Activated naive CD4-positive, alpha-beta T cell treated with anti-CD3 and anti-CD28 coated beads for 36 hours (primary cell): ENCODE data around the gene SETD7. TPM values are rescaled to one million over a fixed set of nuclear protein-coding genes. Genes with fewer than 3 reads are reported as not detected.

Experiments
- CTCF ChIA-PET: fragments of 350-600 bp; sonication (Branson Sonifier 250); formaldehyde crosslinking; loops from one replicate; lab custom pipeline; 2021; ENCODE audit warnings: antibody characterized with exemption; lab: Charles Lee
- DNase-seq: peaks from one replicate; pipeline ENCODE4 v3.0.0-alpha.2; 2020
- H3K27ac Mint-ChIP-seq: one replicate; pipeline ENCODE4 v1.8.0; 2021; ENCODE audit warnings: mild to moderate bottlenecking, mixed read lengths
- H3K27me3 Mint-ChIP-seq: one replicate; pipeline ENCODE4 v1.8.0; 2021; ENCODE audit warnings: low read depth, mixed read lengths
- H3K36me3 Mint-ChIP-seq: one replicate; pipeline ENCODE4 v1.8.0; 2021; ENCODE audit warnings: low read depth, mixed read lengths
- H3K4me1 Mint-ChIP-seq: one replicate; pipeline ENCODE4 v1.8.0; 2021; ENCODE audit warnings: low read depth, mixed read lengths
- H3K4me3 Mint-ChIP-seq: one replicate; pipeline ENCODE4 v1.8.0; 2021; ENCODE audit warnings: mild to moderate bottlenecking, moderate library complexity, mixed read lengths
- H3K9me3 Mint-ChIP-seq: one replicate; pipeline ENCODE4 v1.8.0; 2021; ENCODE audit warnings: mixed read lengths
- intact Hi-C: fragments of 100-400 bp; cut with micrococcal nuclease; formaldehyde crosslinking; loops from one replicate; pipeline ENCODE4 v1.15.1; 2023
- total RNA-seq, 2 experiments: library from RNA; stranded (reverse); gene quantifications; one replicate each; pipeline ENCODE4 v1.2.3, GENCODE V29; 2021

Gene SETD7
- total RNA-seq, 2 experiments from 2014 or later: 12.4 to 12.5 TPM

DNA sequence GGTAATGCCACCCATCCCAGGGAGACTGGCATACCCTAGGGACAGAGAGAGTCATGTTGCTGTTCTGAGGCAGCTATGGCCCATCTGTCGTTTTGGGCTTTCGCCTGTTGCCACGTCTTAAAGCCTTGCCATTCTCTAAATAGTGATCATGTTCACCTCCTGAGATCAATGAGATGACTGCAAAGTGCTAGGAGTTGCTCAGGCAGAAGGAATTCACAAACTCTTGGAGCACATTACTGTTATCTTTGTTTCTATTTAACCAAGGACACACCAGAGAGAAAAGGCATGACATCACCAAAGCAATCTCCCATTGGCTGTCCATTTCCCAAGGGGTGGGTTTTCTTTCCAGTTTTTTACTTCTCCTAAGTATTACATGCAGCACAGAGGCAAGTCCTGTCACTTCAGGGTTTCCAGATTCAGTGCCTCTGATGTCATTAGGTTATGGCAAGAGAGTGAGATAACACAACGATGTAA is 37.1 kb upstream of the SETD7 start:
- Mint-ChIP-seq H3K4me1 (no peaks in the 10 kb centered on the region), H3K4me3 (no peak overlapping the region), H3K27me3 (peaks cover 2% of the 10 kb centered on the region), H3K27ac (no peak overlapping the region), H3K36me3 (no peaks in the 10 kb centered on the region), H3K9me3 (peaks cover 4% of the 10 kb centered on the region)
- DNase-seq: no peak
- intact Hi-C loops: no loop called here
- CTCF ChIA-PET: interaction anchor here (2.5 kb wide), 1 partner anchor 11 kb away, joined by 7 read pairs; no protein-coding TSS in a partner anchor

- Mint-ChIP-seq H3K27ac (no peak overlapping the region), H3K27me3 (no peaks in the 10 kb centered on the region), H3K9me3 (peaks cover 4% of the 10 kb centered on the region), H3K4me1 (no peaks in the 10 kb centered on the region), H3K4me3 (no peak overlapping the region), H3K36me3 (no peaks in the 10 kb centered on the region)
- CTCF ChIA-PET: no interaction called here
- no peak for DNase-seq
- intact Hi-C loops: no loop called here
Measured at GRCh38 chr4:139589336-139590018, 33.5 kb upstream of the SETD7 start.

DNA sequence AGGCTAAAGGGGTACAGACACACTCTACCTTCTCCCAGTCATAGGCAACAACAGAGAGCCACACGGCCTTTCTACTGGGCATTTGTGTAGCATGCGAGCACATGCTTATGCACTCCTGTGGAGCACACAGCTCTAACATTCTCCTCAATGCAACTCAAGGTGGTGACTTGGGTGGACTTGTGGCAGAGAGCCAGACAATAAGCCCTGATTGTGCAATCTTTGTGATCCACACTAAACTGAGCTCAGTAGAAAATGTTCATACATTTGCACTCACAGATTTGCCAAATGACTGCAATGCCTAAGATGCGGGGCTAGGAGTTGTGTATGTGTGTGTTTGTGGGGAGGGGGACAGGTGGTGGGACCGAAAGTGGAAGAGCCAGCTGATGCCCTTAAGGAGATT is 31.4 kb upstream of the SETD7 start:
- H3K9me3 Mint-ChIP-seq: peaks cover 4% of the 10 kb centered on the region
- no peaks in the 10 kb centered on the region for H3K4me1 Mint-ChIP-seq
- H3K27ac Mint-ChIP-seq: no peak overlapping the region
- intact Hi-C loops: no loop called here
- no peaks in the 10 kb centered on the region for H3K36me3 Mint-ChIP-seq
- CTCF ChIA-PET: interaction anchor here (1.1 kb wide), 1 partner anchor 16 kb away, joined by 3 read pairs; no protein-coding TSS in a partner anchor
- no peaks in the 10 kb centered on the region for H3K27me3 Mint-ChIP-seq
- DNase-seq: no peak
- no peak overlapping the region for H3K4me3 Mint-ChIP-seq

DNA sequence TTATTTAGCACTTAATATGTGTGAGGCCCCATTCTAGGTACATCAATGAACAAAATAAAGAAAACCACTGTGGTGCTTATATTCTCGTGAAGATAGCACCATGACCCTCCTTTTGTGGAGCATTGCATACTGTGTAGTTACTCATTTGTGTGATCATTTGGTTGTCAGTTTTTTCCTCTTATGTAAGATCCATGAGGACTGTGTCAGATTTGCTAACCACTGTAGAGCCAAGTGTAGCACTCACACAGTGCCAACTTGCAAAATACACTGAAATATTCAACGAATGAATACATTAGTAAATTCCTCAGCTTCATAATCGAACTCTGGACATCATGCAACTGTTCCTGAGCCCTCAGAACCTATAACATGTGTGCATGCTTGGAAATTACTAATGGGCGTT is 29.5 kb upstream of the SETD7 start:
- H3K27me3 Mint-ChIP-seq: peaks cover under 1% of the 10 kb centered on the region
- no peak for DNase-seq
- H3K9me3 Mint-ChIP-seq: peaks cover 4% of the 10 kb centered on the region
- CTCF ChIA-PET: no interaction called here
- no peaks in the 10 kb centered on the region for H3K4me1 Mint-ChIP-seq
- no peaks in the 10 kb centered on the region for H3K36me3 Mint-ChIP-seq
- H3K4me3 Mint-ChIP-seq: no peak overlapping the region
- H3K27ac Mint-ChIP-seq: no peak overlapping the region
- intact Hi-C loops: no loop called here

GRCh38 chr4:139584784-139585183 is 28.8 kb upstream of the SETD7 start:
- Mint-ChIP-seq H3K4me1 (no peaks in the 10 kb centered on the region), H3K27me3 (peaks cover 2% of the 10 kb centered on the region), H3K9me3 (peaks cover 4% of the 10 kb centered on the region), H3K36me3 (no peaks in the 10 kb centered on the region), H3K4me3 (no peak overlapping the region), H3K27ac (no peak overlapping the region)
- CTCF ChIA-PET: interaction anchor here (0.7 kb wide), 1 partner anchor 60 kb away, joined by 3 read pairs; no protein-coding TSS in a partner anchor
- intact Hi-C loops: no loop called here
- DNase-seq: no peak

DNA sequence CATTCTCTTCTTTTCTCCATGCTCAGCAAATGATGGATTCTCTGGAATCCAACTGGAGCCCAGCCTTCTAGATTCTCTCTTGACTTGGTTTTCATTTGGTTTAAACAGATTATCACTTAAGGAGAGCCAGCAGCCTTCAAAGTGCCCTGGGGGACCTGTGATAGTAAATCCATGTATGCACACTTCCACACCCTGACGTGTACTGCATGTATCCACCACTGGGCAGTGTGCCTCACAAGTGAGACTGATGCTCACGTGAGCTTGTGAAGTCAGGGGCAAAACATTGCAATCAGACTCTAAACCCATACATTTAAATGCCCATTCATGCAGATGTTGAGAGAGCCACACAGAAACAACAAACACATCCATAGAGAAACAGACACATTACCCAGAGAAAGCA is 28.0 kb upstream of the SETD7 start:
- no peak for DNase-seq
- peaks cover 2% of the 10 kb centered on the region for H3K27me3 Mint-ChIP-seq
- no peak overlapping the region for H3K4me3 Mint-ChIP-seq
- H3K4me1 Mint-ChIP-seq: no peaks in the 10 kb centered on the region
- intact Hi-C loops: no loop called here
- peaks cover 3% of the 10 kb centered on the region for H3K9me3 Mint-ChIP-seq
- CTCF ChIA-PET: interaction anchor here (1.3 kb wide), 1 partner anchor 20 kb away, joined by 3 read pairs; no protein-coding TSS in a partner anchor
- no peak overlapping the region for H3K27ac Mint-ChIP-seq
- H3K36me3 Mint-ChIP-seq: no peaks in the 10 kb centered on the region

- no peak for DNase-seq
- Mint-ChIP-seq H3K4me1 (no peaks in the 10 kb centered on the region), H3K9me3 (no peaks in the 10 kb centered on the region), H3K4me3 (no peak overlapping the region), H3K36me3 (no peaks in the 10 kb centered on the region), H3K27me3 (peaks cover 2% of the 10 kb centered on the region), H3K27ac (no peak overlapping the region)
- intact Hi-C loops: no loop called here
- CTCF ChIA-PET: interaction anchor here (1.2 kb wide), 1 partner anchor 38 kb away, joined by 3 read pairs; no protein-coding TSS in a partner anchor
Measured at GRCh38 chr4:139582044-139582443, 26.0 kb upstream of the SETD7 start.

DNA sequence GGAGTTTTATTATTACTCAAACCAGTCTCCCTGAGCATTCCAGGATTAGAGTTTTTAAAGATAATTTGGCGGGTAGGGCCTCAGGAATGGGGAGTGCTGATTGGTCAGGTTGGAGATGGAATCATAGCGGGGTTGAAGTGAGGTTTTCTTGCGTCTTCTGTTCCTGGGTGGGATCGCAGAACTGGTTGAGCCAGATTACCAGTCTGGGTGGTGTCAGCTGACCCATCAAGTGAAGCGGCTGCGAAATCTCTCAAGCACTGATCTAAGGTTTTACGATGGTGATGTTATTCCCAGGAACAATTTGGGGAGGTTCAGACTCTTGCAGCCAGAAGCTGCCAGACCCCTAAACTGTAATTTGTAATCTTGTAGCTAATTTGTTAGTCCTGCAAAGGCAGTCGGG is 25.1 kb upstream of the SETD7 start:
- Mint-ChIP-seq H3K27me3 (peaks cover 2% of the 10 kb centered on the region), H3K27ac (no peak overlapping the region), H3K4me1 (no peaks in the 10 kb centered on the region), H3K9me3 (no peaks in the 10 kb centered on the region), H3K4me3 (no peak overlapping the region), H3K36me3 (no peaks in the 10 kb centered on the region)
- no peak for DNase-seq
- CTCF ChIA-PET: interaction anchor here (1.2 kb wide), 1 partner anchor 39 kb away, joined by 3 read pairs; no protein-coding TSS in a partner anchor
- intact Hi-C loops: no loop called here

- CTCF ChIA-PET: interaction anchor here (1.0 to 1.5 kb wide), 2 partner anchors 28 to 45 kb away, joined by 3 to 4 read pairs; no protein-coding TSS in a partner anchor
- DNase-seq: no peak
- no peak overlapping the region for H3K4me3 Mint-ChIP-seq
- peaks cover 2% of the 10 kb centered on the region for H3K27me3 Mint-ChIP-seq
- H3K36me3 Mint-ChIP-seq: no peaks in the 10 kb centered on the region
- H3K4me1 Mint-ChIP-seq: no peaks in the 10 kb centered on the region
- H3K27ac Mint-ChIP-seq: no peak overlapping the region
- intact Hi-C loops: no loop called here
- no peaks in the 10 kb centered on the region for H3K9me3 Mint-ChIP-seq
Measured at GRCh38 chr4:139576219-139576618, 20.2 kb upstream of the SETD7 start.

GRCh38 chr4:139575072-139575471 is 19.1 kb upstream of the SETD7 start:
- Mint-ChIP-seq H3K36me3 (no peaks in the 10 kb centered on the region), H3K4me3 (no peak overlapping the region), H3K27ac (no peak overlapping the region), H3K4me1 (no peaks in the 10 kb centered on the region), H3K9me3 (no peaks in the 10 kb centered on the region), H3K27me3 (no peaks in the 10 kb centered on the region)
- DNase-seq: no peak
- intact Hi-C loops: no loop called here
- CTCF ChIA-PET: no interaction called here

- intact Hi-C loops: no loop called here
- no peak for DNase-seq
- Mint-ChIP-seq H3K36me3 (no peaks in the 10 kb centered on the region), H3K4me3 (no peak overlapping the region), H3K27ac (no peak overlapping the region), H3K9me3 (no peaks in the 10 kb centered on the region), H3K27me3 (no peaks in the 10 kb centered on the region), H3K4me1 (no peaks in the 10 kb centered on the region)
- CTCF ChIA-PET: no interaction called here
Measured at GRCh38 chr4:139574641-139575040, 18.6 kb upstream of the SETD7 start.

DNA sequence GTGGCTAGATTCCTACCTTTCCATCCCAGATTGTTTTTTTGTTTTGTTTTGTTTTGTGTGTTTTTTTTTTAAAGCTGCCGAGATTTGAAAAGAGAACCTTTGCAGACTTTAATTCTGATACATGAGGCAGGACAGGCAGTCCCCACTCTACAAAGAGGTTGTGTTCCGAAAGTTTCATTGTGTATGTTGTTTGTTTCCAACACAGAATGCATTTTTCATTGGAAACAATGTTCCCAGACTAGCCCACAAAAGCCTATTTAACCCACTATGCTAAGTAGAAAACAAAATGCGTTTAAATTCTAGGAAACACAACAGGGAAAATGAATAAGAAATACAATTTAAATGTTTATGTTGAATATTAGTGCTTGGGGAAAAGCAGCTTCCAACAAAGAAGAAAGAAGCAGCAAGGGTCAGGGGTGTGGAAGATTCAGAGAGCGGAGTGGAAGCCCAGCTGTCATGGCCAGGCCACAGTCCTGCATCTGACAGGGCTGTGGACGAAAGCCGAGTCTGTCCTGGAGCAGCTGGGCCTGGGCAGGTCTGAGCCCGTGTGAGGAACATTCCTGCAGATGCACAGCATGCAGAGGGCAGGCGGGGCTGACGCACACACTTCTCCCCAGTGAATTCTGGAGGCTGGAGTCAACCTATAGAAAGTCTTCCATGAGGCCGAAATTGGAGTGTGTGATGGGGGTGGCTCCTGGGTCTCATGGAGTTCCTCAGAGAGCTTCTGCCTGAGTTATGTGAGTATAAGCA is 12.4 kb upstream of the SETD7 start:
- Mint-ChIP-seq H3K27ac (no peak overlapping the region), H3K27me3 (no peaks in the 10 kb centered on the region), H3K9me3 (no peaks in the 10 kb centered on the region), H3K4me3 (no peak overlapping the region), H3K36me3 (no peaks in the 10 kb centered on the region), H3K4me1 (no peaks in the 10 kb centered on the region)
- intact Hi-C loops: no loop called here
- DNase-seq: no peak
- CTCF ChIA-PET: interaction anchor here (0.7 kb wide), 1 partner anchor 70 kb away, joined by 3 read pairs; no protein-coding TSS in a partner anchor
